Neural cell (in vitro differentiated cells): Measurements from ENCODE around the gene COX17. TPM values are rescaled to one million over a fixed set of nuclear protein-coding genes. Genes with fewer than 3 reads are reported as not detected.

Source experiments
- H2AFZ ChIP-seq: fragments of 200-600, 300-800 bp; sonication (generic), shearing (Covaris generic); 2 replicates; pipeline ENCODE4 v1.6.0; 2014; ENCODE audit warnings: low read depth, mild to moderate bottlenecking, antibody characterized with exemption, low read length, moderate library complexity
- H3F3A ChIP-seq: fragments of 200-600 bp; shearing (Covaris generic); 2 replicates; pipeline ENCODE4 v1.6.1; 2016; ENCODE audit warnings: mild to moderate bottlenecking, moderate library complexity, mixed read lengths, antibody characterized with exemption, low read length; ENCODE audit not compliant: insufficient read depth, poor library complexity, severe bottlenecking
- H3K27ac ChIP-seq: fragments of 200-600, 300-800 bp; sonication (generic), shearing (Covaris generic); 2 replicates; pipeline ENCODE4 v1.5.1; 2014; ENCODE audit warnings: mild to moderate bottlenecking, low read length, moderate library complexity
- H3K27me3 ChIP-seq: fragments of 300-800, 200-600 bp; sonication (generic), shearing (Covaris generic); 2 replicates; pipeline ENCODE4 v1.6.0; 2014; ENCODE audit warnings: mild to moderate bottlenecking, low read depth, low read length, moderate library complexity; ENCODE audit not compliant: insufficient read depth
- H3K36me3 ChIP-seq: fragments of 300-800, 200-600 bp; sonication (generic), shearing (Covaris generic); 2 replicates; pipeline ENCODE4 v1.5.1; 2014; ENCODE audit warnings: mild to moderate bottlenecking, antibody characterized with exemption, low read length, moderate library complexity; ENCODE audit not compliant: insufficient read depth
- H3K4me2 ChIP-seq: fragments of 300-800, 200-600 bp; sonication (generic), shearing (Covaris generic); 2 replicates; pipeline ENCODE4 v1.6.0; 2014; ENCODE audit warnings: mild to moderate bottlenecking, low read length
- H3K4me3 ChIP-seq: fragments of 300-800, 200-600 bp; sonication (generic), shearing (Covaris generic); 2 replicates; pipeline ENCODE4 v1.5.1; 2014; ENCODE audit warnings: mild to moderate bottlenecking, low read length, moderate library complexity
- H3K79me2 ChIP-seq: fragments of 200-600 bp; shearing (Covaris generic); replicated peaks from 2 replicates; pipeline ENCODE4 v1.6.0; 2014; ENCODE audit warnings: mild to moderate bottlenecking, low read length, moderate library complexity; ENCODE audit not compliant: insufficient read depth
- H3K9ac ChIP-seq: fragments of 300-800, 200-600 bp; sonication (generic), shearing (Covaris generic); 2 replicates; pipeline ENCODE4 v1.6.1; 2016; ENCODE audit warnings: mild to moderate bottlenecking, low read length, mixed read lengths
- H3K9me2 ChIP-seq: fragments of 200-600 bp; shearing (Covaris generic); 2 replicates; pipeline ENCODE4 v1.6.1; 2016; ENCODE audit warnings: mild to moderate bottlenecking, low read length, mixed read lengths; ENCODE audit not compliant: insufficient read depth
- H3K9me3 ChIP-seq: fragments of 200-600, 300-800 bp; sonication (generic), shearing (Covaris generic); 2 replicates; pipeline ENCODE4 v1.6.1; 2016; ENCODE audit warnings: mild to moderate bottlenecking, mixed run types, low read length, moderate library complexity, mixed read lengths
- H4K20me1 ChIP-seq: fragments of 200-600 bp; shearing (Covaris generic); 2 replicates; pipeline ENCODE4 v1.6.1; 2016; ENCODE audit warnings: mild to moderate bottlenecking, mixed run types; ENCODE audit not compliant: insufficient read depth
- EP300 ChIP-seq: fragments of 450-650 bp; conservative IDR thresholded peaks from 2 replicates; pipeline ENCODE4 v1.6.1; 2014; ENCODE audit warnings: antibody characterized with exemption, mild to moderate bottlenecking, moderate library complexity; ENCODE audit not compliant: poor library complexity, severe bottlenecking
- EZH2 ChIP-seq: fragments of 200-600, 300-800 bp; shearing (Covaris generic), sonication (generic); IDR thresholded peaks from 2 replicates; pipeline ENCODE4 v1.6.1; 2014; ENCODE audit warnings: antibody characterized with exemption, low read length, borderline replicate concordance, mild to moderate bottlenecking; ENCODE audit not compliant: insufficient read depth, poor library complexity, severe bottlenecking
- MXI1 ChIP-seq: fragments of 450-650 bp; conservative IDR thresholded peaks from 2 replicates; pipeline ENCODE4 v1.6.1; 2014; ENCODE audit warnings: antibody characterized with exemption, mild to moderate bottlenecking; ENCODE audit not compliant: poor library complexity, severe bottlenecking
- POLR2AphosphoS5 ChIP-seq: IDR thresholded peaks from 2 replicates; pipeline ENCODE4 v1.6.1; 2012
- RAD21 ChIP-seq: fragments of 450-650 bp; conservative IDR thresholded peaks from 2 replicates; pipeline ENCODE4 v1.6.1; 2014; ENCODE audit warnings: antibody characterized with exemption, mild to moderate bottlenecking, moderate library complexity
- SMC3 ChIP-seq: fragments of 450-650 bp; conservative IDR thresholded peaks from 2 replicates; pipeline ENCODE4 v1.6.1; 2014; ENCODE audit warnings: antibody characterized with exemption, mild to moderate bottlenecking, moderate library complexity; ENCODE audit not compliant: poor library complexity
- TAF1 ChIP-seq: IDR thresholded peaks from 2 replicates; pipeline ENCODE4 v1.6.1; 2012; ENCODE audit warnings: low read depth
- polyA plus RNA-seq: library from polyadenylated mRNA; depleted of rRNA; stranded (reverse); fragments of >200 nt; gene quantifications from 2 replicates; pipeline ENCODE4 v1.2.3, GENCODE V29; 2014
- TF ChIP-seq, protein P1 (sequence below): fragments of 450-650 bp; IDR thresholded peaks from 2 replicates; pipeline ENCODE4 v1.5.1; 2014; ENCODE audit warnings: antibody characterized with exemption, mild to moderate bottlenecking, moderate library complexity; ENCODE audit not compliant: poor library complexity, severe bottlenecking
- TF ChIP-seq, protein P2 (sequence below): IDR thresholded peaks from 2 replicates; pipeline ENCODE4 v1.6.1; 2012; ENCODE audit warnings: borderline replicate concordance

Gene COX17
- polyA plus RNA-seq, 1 donor from 2014 or later, result 49.4 TPM

DNA sequence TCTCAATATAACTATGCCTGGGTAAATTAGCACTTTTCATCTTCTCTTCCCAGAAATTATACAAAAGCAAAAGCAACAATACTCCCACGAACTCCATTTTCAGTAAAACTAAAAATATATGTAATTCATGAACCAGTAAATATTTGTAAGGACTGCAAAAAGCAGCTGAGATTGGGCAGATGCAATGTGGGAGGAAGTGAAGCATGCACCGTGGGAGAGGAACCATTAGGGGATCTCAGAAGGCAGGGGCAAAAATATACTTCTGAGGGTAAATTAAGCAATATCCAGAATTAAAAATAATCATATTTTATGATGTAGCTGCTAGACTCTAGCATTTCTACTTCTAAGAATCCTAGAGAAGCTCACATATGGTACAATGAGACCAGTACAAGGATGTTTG is 45.8 kb upstream of the COX17 start:
- Histone ChIP-seq H3K9me3 (no peaks in the 10 kb centered on the region), H3K36me3 (no peaks in the 10 kb centered on the region), H3K4me2 (no peak overlapping the region), H3K4me3 (no peak overlapping the region), H3K27ac (no peak overlapping the region), H4K20me1 (no peaks in the 10 kb centered on the region), H3K79me2 (no peaks in the 10 kb centered on the region), H3F3A (no peaks in the 10 kb centered on the region), H3K9me2 (no peaks in the 10 kb centered on the region), H3K27me3 (no peaks in the 10 kb centered on the region), H3K9ac (no peak overlapping the region), H2AFZ (no peak overlapping the region)
- no peak for TF ChIP-seq TAF1

DNA sequence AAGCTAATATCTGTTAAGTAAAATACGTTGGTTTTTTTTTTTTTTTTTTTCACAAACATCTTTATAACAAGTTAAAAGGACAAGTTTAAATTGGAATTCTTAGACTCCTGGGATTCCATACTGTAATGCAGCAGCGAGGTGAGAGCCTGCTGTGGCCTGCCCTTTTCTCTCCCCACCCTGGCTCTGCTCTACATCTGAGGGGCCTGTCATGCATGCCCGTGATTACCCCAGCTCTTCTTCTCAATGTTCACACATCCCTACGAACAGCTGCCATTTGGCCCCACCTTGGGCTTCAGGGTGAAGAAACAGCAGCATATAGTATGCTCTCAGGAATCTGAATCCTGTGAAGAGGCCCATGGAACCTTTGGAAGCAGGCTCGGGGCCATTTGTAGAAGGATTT is 40.3 kb upstream of the COX17 start:
- Histone ChIP-seq H3K36me3 (no peaks in the 10 kb centered on the region), H3F3A (no peaks in the 10 kb centered on the region), H3K9ac (no peak overlapping the region), H3K9me2 (no peaks in the 10 kb centered on the region), H3K4me2 (no peak overlapping the region), H2AFZ (no peak overlapping the region), H3K79me2 (no peaks in the 10 kb centered on the region), H4K20me1 (no peaks in the 10 kb centered on the region), H3K27ac (no peak overlapping the region), H3K9me3 (no peaks in the 10 kb centered on the region), H3K27me3 (no peaks in the 10 kb centered on the region), H3K4me3 (no peak overlapping the region)
- TF ChIP-seq, protein P1, sequence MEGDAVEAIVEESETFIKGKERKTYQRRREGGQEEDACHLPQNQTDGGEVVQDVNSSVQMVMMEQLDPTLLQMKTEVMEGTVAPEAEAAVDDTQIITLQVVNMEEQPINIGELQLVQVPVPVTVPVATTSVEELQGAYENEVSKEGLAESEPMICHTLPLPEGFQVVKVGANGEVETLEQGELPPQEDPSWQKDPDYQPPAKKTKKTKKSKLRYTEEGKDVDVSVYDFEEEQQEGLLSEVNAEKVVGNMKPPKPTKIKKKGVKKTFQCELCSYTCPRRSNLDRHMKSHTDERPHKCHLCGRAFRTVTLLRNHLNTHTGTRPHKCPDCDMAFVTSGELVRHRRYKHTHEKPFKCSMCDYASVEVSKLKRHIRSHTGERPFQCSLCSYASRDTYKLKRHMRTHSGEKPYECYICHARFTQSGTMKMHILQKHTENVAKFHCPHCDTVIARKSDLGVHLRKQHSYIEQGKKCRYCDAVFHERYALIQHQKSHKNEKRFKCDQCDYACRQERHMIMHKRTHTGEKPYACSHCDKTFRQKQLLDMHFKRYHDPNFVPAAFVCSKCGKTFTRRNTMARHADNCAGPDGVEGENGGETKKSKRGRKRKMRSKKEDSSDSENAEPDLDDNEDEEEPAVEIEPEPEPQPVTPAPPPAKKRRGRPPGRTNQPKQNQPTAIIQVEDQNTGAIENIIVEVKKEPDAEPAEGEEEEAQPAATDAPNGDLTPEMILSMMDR, result no peak
- TF ChIP-seq EZH2 (no peak), RAD21 (no peak), POLR2AphosphoS5 (no peak), SMC3 (no peak), MXI1 (no peak), TAF1 (no peak), EP300 (no peak)
- TF ChIP-seq, protein P2, sequence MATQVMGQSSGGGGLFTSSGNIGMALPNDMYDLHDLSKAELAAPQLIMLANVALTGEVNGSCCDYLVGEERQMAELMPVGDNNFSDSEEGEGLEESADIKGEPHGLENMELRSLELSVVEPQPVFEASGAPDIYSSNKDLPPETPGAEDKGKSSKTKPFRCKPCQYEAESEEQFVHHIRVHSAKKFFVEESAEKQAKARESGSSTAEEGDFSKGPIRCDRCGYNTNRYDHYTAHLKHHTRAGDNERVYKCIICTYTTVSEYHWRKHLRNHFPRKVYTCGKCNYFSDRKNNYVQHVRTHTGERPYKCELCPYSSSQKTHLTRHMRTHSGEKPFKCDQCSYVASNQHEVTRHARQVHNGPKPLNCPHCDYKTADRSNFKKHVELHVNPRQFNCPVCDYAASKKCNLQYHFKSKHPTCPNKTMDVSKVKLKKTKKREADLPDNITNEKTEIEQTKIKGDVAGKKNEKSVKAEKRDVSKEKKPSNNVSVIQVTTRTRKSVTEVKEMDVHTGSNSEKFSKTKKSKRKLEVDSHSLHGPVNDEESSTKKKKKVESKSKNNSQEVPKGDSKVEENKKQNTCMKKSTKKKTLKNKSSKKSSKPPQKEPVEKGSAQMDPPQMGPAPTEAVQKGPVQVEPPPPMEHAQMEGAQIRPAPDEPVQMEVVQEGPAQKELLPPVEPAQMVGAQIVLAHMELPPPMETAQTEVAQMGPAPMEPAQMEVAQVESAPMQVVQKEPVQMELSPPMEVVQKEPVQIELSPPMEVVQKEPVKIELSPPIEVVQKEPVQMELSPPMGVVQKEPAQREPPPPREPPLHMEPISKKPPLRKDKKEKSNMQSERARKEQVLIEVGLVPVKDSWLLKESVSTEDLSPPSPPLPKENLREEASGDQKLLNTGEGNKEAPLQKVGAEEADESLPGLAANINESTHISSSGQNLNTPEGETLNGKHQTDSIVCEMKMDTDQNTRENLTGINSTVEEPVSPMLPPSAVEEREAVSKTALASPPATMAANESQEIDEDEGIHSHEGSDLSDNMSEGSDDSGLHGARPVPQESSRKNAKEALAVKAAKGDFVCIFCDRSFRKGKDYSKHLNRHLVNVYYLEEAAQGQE, result no peak

DNA sequence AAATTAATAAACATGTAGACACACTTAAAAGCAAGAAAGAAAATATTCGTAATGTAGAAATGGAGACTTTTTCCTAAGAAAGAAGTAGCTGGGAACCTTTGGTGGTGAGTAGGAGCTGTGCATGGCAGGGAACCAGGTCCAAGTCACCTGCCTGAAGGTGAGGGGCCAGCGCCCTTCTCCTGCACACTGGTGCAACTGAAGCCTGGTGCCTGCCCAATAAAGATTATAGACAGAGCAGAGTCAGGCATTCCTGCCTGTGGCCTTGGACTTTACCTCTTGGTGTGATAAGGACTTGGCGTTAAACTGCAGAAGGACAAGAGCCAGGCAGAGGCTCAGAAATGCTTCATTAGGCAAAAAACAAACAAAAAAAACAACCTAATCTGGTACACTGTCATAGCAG is 39.8 kb upstream of the COX17 start:
- no peak overlapping the region for H3K27ac ChIP-seq
- TF ChIP-seq RAD21 (no peak), EP300 (no peak)
- TF ChIP-seq, protein P1, result no peak
- H2AFZ ChIP-seq, result no peak overlapping the region

More for the DNA sequence above, 39.8 kb upstream of the COX17 start:
- H3K79me2 ChIP-seq, result no peaks in the 10 kb centered on the region
- H3F3A ChIP-seq, result no peaks in the 10 kb centered on the region
- H3K9ac ChIP-seq, result no peak overlapping the region
- H3K9me3 ChIP-seq, result no peaks in the 10 kb centered on the region
- no peaks in the 10 kb centered on the region for H4K20me1 ChIP-seq
- H3K9me2 ChIP-seq, result no peaks in the 10 kb centered on the region
- H3K27me3 ChIP-seq, result no peaks in the 10 kb centered on the region
- H3K36me3 ChIP-seq, result no peaks in the 10 kb centered on the region
- H3K4me3 ChIP-seq, result no peak overlapping the region
- no peak overlapping the region for H3K4me2 ChIP-seq
